MM.1S (cell line): ENCODE results near the gene BCAS3.

ENCODE experiments used
- CTCF ChIP-seq: fragments of 300-600 bp; sonication (generic); IDR thresholded peaks from 2 replicates; pipeline ENCODE4 v1.5.1; 2016; ENCODE audit warnings: antibody characterized with exemption, low read length, mixed read lengths
- EZH2 ChIP-seq: fragments of 300-600 bp; sonication (generic); optimal IDR thresholded peaks from 2 replicates; pipeline ENCODE3; 2017; ENCODE audit warnings: low read depth, mild to moderate bottlenecking, antibody characterized with exemption, low read length, mixed read lengths

DNA sequence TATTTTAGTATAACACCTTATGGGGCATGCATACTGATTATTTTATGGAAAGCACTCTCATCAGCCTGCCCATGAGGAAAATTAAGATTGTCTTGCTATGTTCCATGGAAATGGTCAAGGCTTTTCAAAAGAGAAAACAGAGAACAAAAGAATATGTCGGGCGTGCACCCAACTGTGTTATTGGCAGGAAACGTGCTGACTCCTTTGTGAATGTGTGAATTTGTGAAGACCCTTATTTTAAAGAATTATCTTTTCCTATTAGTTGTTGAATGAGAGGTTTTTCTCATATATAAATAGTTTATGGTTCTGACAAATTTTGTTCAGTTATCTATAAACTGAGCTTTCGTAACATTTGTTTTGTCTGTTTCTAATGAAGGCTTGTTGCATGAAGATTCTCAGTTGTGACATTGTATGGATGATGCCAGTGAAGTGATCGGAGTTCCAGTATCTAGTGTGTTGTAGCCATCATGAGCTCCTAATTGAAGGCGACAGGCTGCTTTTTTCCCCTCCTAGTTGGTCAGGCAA, 180.0 kb downstream of the BCAS3 start:
- no peak for TF ChIP-seq CTCF
- no peak for TF ChIP-seq EZH2
